HUES6 (cell line): ENCODE measurements around the gene UBE2S.

Experiments
- H3K27ac ChIP-seq: 2 replicates; pipeline ENCODE4 v1.7.0; 2013; ENCODE audit warnings: low read depth, mild to moderate bottlenecking, low read length, inconsistent platforms
- H3K27me3 ChIP-seq: 2 replicates; pipeline ENCODE4 v1.6.1; 2013; ENCODE audit warnings: low read length; ENCODE audit not compliant: control insufficient read depth, insufficient read depth
- H3K36me3 ChIP-seq: 2 replicates; pipeline ENCODE4 v1.6.1; 2013; ENCODE audit warnings: low read length; ENCODE audit not compliant: control insufficient read depth, insufficient read depth
- H3K4me1 ChIP-seq: 2 replicates; pipeline ENCODE4 v1.6.1; 2013; ENCODE audit warnings: low read length; ENCODE audit not compliant: control insufficient read depth, insufficient read depth
- H3K4me3 ChIP-seq: 2 replicates; pipeline ENCODE4 v1.5.1; 2013; ENCODE audit warnings: low read depth, low read length
- H3K9ac ChIP-seq: one replicate; pipeline ENCODE4 v1.6.1; 2013; ENCODE audit warnings: mild to moderate bottlenecking, low read length
- H3K9me3 ChIP-seq: 2 replicates; pipeline ENCODE4 v1.6.1; 2013; ENCODE audit warnings: low read depth, low read length; ENCODE audit not compliant: control insufficient read depth, insufficient read depth

The UBE2S gene

DNA sequence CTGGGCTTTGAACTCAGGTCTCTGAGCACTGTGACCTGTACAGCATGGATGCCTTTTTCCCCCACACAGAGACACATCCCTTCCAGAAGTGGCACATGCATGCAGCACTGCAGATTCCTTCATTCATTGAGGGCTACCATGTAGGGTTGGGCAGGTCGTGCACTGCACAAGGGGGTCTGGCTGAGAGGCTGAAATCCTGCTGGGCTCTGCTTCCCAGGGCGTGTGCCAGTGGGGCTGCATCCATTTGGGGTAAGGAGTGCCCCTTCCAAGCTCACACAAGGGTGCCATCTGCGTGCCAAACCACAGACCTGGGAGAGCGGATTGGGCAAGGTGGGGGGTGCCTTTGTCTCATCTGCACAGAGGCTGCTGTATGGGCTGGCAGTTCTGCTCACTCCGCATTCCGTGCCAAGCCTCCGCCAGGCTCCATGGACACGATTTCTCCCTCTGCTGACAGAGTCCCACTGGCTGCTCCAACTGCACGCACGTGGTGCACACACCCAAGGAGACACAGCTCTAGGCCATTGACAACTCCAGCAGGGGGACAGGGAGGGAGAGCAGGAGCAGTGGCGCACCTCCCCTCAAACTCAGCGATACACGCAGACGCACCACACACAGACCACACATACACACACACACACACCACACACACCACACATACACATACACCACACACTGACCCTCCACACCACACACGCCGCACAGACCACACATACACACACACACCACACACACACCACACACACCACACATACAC, 40.0 kb upstream of the UBE2S start:
- Histone ChIP-seq H3K4me1 (no peaks in the 10 kb centered on the region), H3K4me3 (no peak overlapping the region), H3K36me3 (no peaks in the 10 kb centered on the region), H3K9me3 (no peaks in the 10 kb centered on the region), H3K27ac (no peak overlapping the region), H3K9ac (no peak overlapping the region), H3K27me3 (peaks cover 98% of the 10 kb centered on the region)

DNA sequence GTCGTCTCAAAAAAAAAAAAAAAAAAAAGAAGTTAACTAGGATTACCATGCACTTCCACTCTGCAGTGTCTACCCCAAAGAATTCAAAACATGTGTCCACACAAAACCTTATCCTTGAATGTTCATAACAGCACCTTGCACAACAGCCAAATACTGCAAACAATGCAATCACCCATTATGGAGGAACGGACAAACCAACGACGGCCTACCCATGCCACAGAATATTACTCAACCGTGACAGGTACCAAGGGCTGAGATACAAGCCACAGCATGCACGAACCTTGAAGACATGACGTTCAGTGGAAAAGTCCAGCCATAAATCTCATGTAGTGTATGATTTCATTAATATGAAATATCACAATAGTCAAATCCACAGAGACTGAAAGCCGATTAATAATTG, 38.5 kb upstream of the UBE2S start:
- H3K36me3 ChIP-seq, result no peaks in the 10 kb centered on the region
- H3K4me3 ChIP-seq, result no peak overlapping the region
- H3K9me3 ChIP-seq, result no peaks in the 10 kb centered on the region
- peaks cover 7% of the 10 kb centered on the region for H3K4me1 ChIP-seq
- no peak overlapping the region for H3K9ac ChIP-seq
- peaks cover 98% of the 10 kb centered on the region for H3K27me3 ChIP-seq
- no peak overlapping the region for H3K27ac ChIP-seq

DNA sequence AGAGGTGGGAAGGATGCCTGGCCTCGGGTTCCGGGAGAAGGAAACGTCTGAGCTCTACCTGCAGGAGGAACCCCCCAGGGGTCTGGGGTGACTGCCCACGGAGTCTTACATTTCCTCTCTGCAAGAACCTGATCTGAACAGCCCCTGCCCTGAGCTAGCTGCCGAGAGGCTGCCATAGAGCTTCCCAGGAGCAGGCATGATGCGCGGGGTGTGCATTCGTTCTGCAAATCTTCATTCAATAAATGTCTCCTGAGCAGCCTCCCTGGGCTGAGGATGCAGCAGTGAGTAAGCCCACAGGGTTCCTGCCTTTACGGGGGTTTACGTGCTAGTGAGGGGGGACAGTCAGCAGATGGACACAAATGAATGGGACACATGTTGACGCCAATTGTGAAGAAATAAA, 37.1 kb upstream of the UBE2S start:
- Histone ChIP-seq H3K27me3 (peaks cover 99% of the 10 kb centered on the region), H3K9me3 (no peaks in the 10 kb centered on the region), H3K4me3 (no peak overlapping the region), H3K9ac (no peak overlapping the region), H3K27ac (no peak overlapping the region), H3K36me3 (no peaks in the 10 kb centered on the region), H3K4me1 (peaks cover 7% of the 10 kb centered on the region)

DNA sequence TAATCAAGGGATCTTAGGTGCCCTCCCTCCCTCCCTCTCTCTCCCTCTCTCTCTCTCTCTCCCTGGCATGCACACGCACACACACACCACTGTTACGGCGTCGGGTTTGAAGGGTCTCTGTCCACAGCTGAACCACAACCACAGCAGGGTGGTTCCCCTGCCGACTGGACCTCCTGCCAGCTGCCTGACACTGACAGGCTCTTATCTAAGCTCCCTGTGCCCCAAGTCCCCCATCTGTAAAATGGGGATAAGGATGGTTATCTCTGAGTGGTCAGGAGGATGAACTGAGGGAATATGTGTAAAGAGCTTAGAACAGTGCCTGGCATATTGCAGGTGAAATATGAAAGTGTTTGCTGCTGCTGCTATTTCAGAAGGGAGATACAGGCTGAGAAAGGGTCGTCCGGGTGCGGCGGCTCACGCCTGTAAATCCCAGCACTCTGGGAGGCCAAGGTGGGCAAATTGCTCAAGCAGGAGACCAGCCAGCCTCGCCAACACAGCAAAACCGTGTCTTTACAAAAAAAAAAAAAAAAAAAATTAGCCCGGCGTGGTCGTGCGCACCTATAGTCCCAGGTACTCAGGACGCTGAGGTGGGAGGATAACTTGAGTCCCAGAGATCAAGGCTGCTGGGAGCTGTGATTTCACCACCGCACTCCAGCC, 36.4 kb upstream of the UBE2S start:
- Histone ChIP-seq H3K27me3 (peaks cover 99% of the 10 kb centered on the region), H3K36me3 (no peaks in the 10 kb centered on the region), H3K9ac (no peak overlapping the region), H3K27ac (no peak overlapping the region), H3K4me1 (peaks cover 7% of the 10 kb centered on the region), H3K4me3 (no peak overlapping the region), H3K9me3 (no peaks in the 10 kb centered on the region)

DNA sequence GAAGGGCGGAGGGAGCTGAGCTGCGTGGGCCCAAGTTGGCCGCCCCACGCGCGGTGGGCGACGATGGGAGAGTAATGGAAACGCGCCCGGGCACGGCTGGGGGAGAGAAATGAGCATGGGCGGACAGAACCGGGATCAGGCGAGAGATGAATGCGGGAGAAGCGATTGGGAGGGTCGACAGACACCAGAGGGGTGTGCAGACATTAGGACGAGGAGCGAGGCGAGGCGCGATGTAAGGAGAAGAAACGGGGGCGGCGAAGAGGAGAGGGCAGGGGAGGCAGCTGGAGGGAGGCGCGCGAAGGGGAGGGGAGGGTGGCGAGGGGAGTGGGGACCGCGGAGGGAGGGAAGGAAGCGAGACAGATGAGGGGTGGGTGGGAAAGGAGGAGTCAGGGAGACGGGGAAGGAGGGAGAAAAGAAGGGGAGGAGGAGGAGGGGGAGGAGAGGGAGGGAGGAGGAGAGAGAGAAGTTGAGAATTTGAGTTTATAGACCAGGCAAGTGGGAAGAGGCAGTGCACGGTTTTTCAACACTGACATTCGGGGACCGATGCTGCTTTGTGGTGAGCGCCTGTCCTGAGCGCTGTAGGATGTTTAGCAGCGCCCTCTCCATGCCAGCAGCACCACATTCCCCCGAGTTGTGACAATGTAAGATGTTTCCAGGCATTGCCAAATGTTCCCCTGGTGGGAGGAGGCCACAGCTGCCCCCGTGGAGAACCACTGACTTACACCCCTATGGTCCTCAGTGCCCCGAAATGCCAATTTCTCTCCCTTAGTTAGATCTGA, 35.6 kb upstream of the UBE2S start, which contains the start of gene SHISA7:
TSS of gene SHISA7 (minus strand) at position 256 of the 779 bp plus-strand sequence. CDS start 437 bp downstream, outside the sequence.
- Histone ChIP-seq H3K27me3 (peaks cover 99% of the 10 kb centered on the region), H3K4me1 (peaks cover 7% of the 10 kb centered on the region), H3K27ac (no peak within 1 kb of the TSS), H3K4me3 (peak within 1 kb of the TSS; percentile 56), H3K36me3 (no peaks in the 10 kb centered on the region), H3K9ac (no peak within 1 kb of the TSS), H3K9me3 (no peaks in the 10 kb centered on the region)

DNA sequence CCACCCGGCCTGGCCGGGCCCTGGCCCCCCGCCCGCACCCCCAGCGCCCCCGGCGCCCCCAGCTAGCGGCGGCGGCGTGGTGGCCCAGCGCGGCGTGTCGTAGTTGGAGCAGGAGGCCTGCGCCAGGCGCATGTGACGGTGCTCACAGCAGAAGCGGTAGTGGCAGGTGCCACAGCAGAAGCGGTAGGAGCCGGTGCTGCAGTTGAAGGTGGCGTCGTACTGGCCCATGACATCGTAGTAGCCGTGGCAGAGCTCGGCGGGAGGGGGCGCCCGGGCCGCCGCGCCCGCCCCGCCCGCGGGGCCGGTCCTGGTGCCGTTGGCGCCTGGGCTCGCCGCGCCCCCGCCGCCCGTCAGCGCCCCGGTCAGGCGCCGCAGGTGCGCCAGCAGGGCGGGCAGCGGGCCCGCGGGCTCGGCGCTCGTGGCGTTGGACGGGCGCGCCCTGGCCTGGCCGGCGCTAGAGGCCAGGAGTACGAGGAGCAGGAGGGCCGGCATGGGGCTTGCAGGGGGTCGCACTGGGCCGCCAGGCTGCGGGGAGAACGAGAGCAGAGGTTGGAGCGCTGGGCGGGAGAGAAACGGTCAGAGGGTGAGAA, 34.9 kb upstream of the UBE2S start:
- H3K9me3 ChIP-seq, result no peaks in the 10 kb centered on the region
- peaks cover 7% of the 10 kb centered on the region for H3K4me1 ChIP-seq
- H3K9ac ChIP-seq, result no peak overlapping the region
- peaks cover 97% of the 10 kb centered on the region for H3K27me3 ChIP-seq
- no peaks in the 10 kb centered on the region for H3K36me3 ChIP-seq
- peak overlapping the region; percentile 55; the same call in 1 of the 2 replicates for H3K4me3 ChIP-seq
- H3K27ac ChIP-seq, result no peak overlapping the region

DNA sequence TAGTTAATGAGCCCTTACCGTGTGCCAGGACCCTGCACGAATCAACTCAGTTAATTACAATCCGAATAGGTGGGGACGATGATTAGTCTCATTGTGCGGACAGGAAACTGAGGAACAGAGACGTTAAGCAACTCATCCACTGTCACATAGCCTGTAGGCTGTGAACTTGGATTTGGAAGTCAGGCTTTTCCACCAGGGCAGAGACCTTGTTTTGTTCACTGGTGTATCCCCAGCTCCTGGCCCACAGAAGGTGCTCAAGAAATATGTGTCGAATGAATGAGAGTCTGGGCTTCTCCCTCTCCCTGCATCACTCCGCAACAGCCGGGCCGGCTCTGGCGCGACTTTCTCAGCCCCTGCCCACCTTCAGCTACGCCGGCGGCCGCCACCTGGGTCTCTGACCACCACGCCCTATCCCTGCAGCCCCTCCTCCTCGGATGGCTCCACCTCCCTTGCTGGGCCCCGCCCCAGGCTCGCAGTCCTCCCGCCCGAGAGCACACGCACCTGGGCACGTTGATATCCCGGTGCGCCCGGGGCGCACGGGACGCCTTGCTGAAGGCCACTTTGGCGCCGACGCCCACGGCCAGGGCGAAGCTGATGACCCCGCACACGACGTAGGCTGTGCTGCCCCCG, 34.2 kb upstream of the UBE2S start:
- Histone ChIP-seq H3K9ac (no peak overlapping the region), H3K4me3 (peak overlapping the region; percentile 56), H3K4me1 (peaks cover 7% of the 10 kb centered on the region), H3K9me3 (no peaks in the 10 kb centered on the region), H3K27me3 (peaks cover 90% of the 10 kb centered on the region), H3K36me3 (no peaks in the 10 kb centered on the region), H3K27ac (no peak overlapping the region)

DNA sequence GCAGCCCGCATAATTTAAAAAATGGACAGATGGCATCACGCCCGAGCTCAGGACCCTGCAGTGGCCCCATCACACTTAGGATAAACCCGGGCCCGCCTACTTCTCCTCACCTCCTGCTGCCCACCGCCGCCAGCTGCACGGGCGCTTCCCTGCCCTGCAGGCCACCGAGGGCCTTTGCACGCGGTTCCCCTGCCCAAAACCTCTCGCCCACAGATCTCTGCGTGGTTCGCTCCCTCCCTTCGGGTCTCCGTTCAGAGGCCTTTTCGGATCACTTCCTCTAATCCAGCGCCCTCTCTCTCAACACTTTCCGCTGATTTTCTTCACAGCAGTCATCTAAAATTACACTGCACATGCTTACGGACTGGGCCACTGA, 33.7 kb upstream of the UBE2S start:
- Histone ChIP-seq H3K9ac (no peak overlapping the region), H3K27ac (no peak overlapping the region), H3K4me3 (peak overlapping the region; percentile 56), H3K4me1 (peaks cover 7% of the 10 kb centered on the region), H3K9me3 (no peaks in the 10 kb centered on the region), H3K27me3 (peaks cover 85% of the 10 kb centered on the region), H3K36me3 (no peaks in the 10 kb centered on the region)

DNA sequence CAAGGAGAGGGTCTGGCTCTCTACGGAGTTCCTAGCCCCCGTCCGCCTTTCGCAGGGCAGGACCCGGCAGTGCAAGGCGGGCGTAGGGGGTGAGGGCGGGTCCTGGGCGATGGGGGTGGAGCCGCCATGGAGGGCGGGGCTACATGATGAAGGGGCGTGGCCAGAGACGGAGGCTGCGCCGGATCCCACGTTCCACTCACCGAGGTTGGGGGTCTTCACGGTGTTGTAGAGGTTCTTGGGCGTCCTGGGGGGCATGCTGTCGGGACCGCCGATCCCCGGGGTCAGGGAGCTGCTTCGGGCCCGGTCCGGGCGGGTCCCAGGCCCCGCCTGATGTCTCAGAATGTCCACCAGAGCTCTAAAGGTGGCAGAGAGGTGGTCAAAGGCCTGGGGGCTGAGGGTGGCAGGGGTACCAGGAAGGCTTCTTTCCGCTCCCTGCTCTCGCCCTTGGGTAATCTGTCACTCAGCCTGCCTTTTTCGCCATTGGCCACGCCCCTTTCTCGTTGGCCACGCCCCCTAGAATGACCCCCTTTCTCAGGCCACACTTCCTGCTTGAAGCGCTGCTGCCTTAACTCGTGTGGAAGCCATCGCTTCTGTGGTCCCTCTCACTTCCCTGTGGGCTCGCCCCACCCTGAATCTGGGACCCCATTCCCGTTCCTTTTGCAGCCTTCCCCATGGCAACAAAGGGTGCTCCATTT, 33.0 kb upstream of the UBE2S start:
- peak overlapping the region; percentile 56 for H3K4me3 ChIP-seq
- H3K27ac ChIP-seq, result no peak overlapping the region
- H3K27me3 ChIP-seq, result peaks cover 78% of the 10 kb centered on the region
- no peaks in the 10 kb centered on the region for H3K9me3 ChIP-seq
- no peak overlapping the region for H3K9ac ChIP-seq
- H3K36me3 ChIP-seq, result no peaks in the 10 kb centered on the region
- peaks cover 7% of the 10 kb centered on the region for H3K4me1 ChIP-seq

DNA sequence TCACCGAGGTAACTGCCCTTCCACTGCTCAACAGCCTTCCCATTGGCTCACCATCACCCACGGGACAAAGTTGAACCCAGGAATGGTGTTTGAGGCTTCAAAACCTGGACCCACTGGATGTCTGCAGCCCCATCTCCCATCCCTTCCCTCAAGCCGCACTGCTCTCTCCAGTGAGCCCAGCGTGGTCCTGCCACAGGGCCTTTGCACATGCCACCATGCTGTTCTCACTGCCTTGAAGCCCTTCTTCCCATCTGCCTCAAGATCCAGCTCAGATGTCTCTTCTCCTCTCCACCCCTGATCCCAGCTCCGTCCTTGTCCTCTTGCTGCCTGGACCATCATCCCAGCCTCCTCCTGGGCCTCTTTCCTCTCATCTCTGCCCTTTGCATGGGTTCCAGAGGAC, 31.5 kb upstream of the UBE2S start:
- Histone ChIP-seq H3K27me3 (peaks cover 73% of the 10 kb centered on the region), H3K36me3 (no peaks in the 10 kb centered on the region), H3K27ac (no peak overlapping the region), H3K4me1 (peaks cover 7% of the 10 kb centered on the region), H3K4me3 (no peak overlapping the region), H3K9ac (no peak overlapping the region), H3K9me3 (no peaks in the 10 kb centered on the region)
